Esophagus muscularis mucosa (tissue), 4 donors: ENCODE data around the gene RAB11FIP4. TPM values are rescaled to one million over a fixed set of nuclear protein-coding genes. Genes with fewer than 3 reads are reported as not detected.

Source experiments
- DNase-seq: peaks from one replicate; pipeline ENCODE4 v3.0.0-alpha.2; 2017; ENCODE audit errors: extremely low spot score
- H3K27ac ChIP-seq, 4 donors: fragments of 200-600 bp; sonication (generic); replicated peaks in 1 of 4; 1 replicate in 3 of 4; 2 replicates in 1 of 4; pipeline ENCODE4 v1.5.1; 2016 to 2019; ENCODE audit warnings: mild to moderate bottlenecking in 1 of 4
- H3K27me3 ChIP-seq, 4 donors: fragments of 200-600 bp; sonication (generic); one replicate each; pipeline versions ENCODE4 v1.5.1 to v1.6.0; 2016 to 2019
- H3K36me3 ChIP-seq, 4 donors: fragments of 200-600 bp; sonication (generic); one replicate each; pipeline ENCODE4 v1.5.1; 2016 to 2019
- H3K4me1 ChIP-seq, 4 donors: fragments of 200-600 bp; sonication (generic); one replicate each; pipeline ENCODE4 v1.5.1; 2016 to 2019
- H3K4me3 ChIP-seq, 4 donors: fragments of 200-600 bp; sonication (generic); 1 replicate in 2 of 4; 2 replicates in 2 of 4; pipeline ENCODE4 v1.5.1; 2016 to 2019; ENCODE audit warnings: mild to moderate bottlenecking in 4 of 4, moderate library complexity in 1 of 4
- H3K9me3 ChIP-seq, 4 donors: fragments of 200-600 bp; sonication (generic); 1 replicate in 3 of 4; 2 replicates in 1 of 4; pipeline ENCODE4 v1.5.1; 2016 to 2019
- CTCF ChIP-seq, 3 experiments: fragments of 200-600 bp in 2 of 3; fragments of 450-650 bp in 1 of 3; sonication (generic) in 2 of 3; IDR thresholded peaks; one replicate each; pipeline ENCODE4 v1.5.1; 2017 to 2019; ENCODE audit warnings: antibody characterized with exemption in 3 of 3, mild to moderate bottlenecking in 2 of 3, moderate library complexity in 1 of 3
- EP300 ChIP-seq: sonication (generic); formaldehyde crosslinking; IDR thresholded peaks from one replicate; pipeline ENCODE4 v1.6.1; 2017; ENCODE audit warnings: antibody characterized with exemption
- POLR2A ChIP-seq: fragments of 450-650 bp; IDR thresholded peaks from one replicate; pipeline ENCODE4 v1.6.1; 2017; ENCODE audit warnings: antibody characterized with exemption, moderate library complexity, mild to moderate bottlenecking, low read depth
- POLR2AphosphoS5 ChIP-seq, 2 donors: sonication (generic); formaldehyde crosslinking; IDR thresholded peaks; one replicate each; pipeline ENCODE4 v1.6.1; 2017; ENCODE audit warnings: antibody characterized with exemption in 2 of 2
- whole genome bisulfite sequencing: methylation state at CpG from one replicate; pipeline ENCODE4 v1.1.5; 2018; 5-methylcytosine and 5-hydroxymethylcytosine counted together
- intact Hi-C: fragments of 100-400 bp; cut with DNase I; formaldehyde crosslinking; loops from one replicate; pipeline ENCODE4 v1.15.1; 2023
- total RNA-seq, 4 donors: library from RNA; depleted of rRNA; stranded (reverse); fragments of >200 nt; gene quantifications; one replicate each; pipeline versions ENCODE4 v1.1.0 to v1.2.1, GENCODE V29; 2016

Gene RAB11FIP4
- total RNA-seq, 4 donors from 2014 or later: 0.75 to 2.3 (median 1.7) TPM

- TF ChIP-seq POLR2A (no peak), CTCF (IDR thresholded peaks at IDR 0.05) (no peak), EP300 (no peak), POLR2AphosphoS5 (IDR thresholded peaks at IDR 0.05) (no peak)
Observed at GRCh38 chr17:31398381-31399311, 7.2 kb downstream of the RAB11FIP4 start.

GRCh38 chr17:31400481-31400950, 9.0 kb downstream of the RAB11FIP4 start:
- H3K27me3 ChIP-seq: peaks cover 0 to 39% (median 0%) of the 10 kb centered on the region in 4 donors
- no peak for TF ChIP-seq POLR2A
- no peak for TF ChIP-seq CTCF (IDR thresholded peaks at IDR 0.05)
- TF ChIP-seq POLR2AphosphoS5 (IDR thresholded peaks at IDR 0.05): no peak
- H3K36me3 ChIP-seq: no peaks in the 10 kb centered on the region
- WGBS: 60% methylated on average over 10 of the region's 11 CpGs
- no peak overlapping the region for H3K4me3 ChIP-seq
- intact Hi-C loops: no loop called here
- H3K27ac ChIP-seq: no peak overlapping the region
- DNase-seq: no peak
- H3K9me3 ChIP-seq: no peaks in the 10 kb centered on the region
- H3K4me1 ChIP-seq: no peaks in the 10 kb centered on the region

More at GRCh38 chr17:31398381-31399311, 7.2 kb downstream of the RAB11FIP4 start:
- H3K27me3 ChIP-seq: peaks cover 0 to 56% (median 2%) of the 10 kb centered on the region in 4 donors
- H3K9me3 ChIP-seq: no peaks in the 10 kb centered on the region
- 76% methylated on average over 20 of the region's 21 CpGs for WGBS
- no peak for DNase-seq
- no peak overlapping the region for H3K27ac ChIP-seq
- no peaks in the 10 kb centered on the region for H3K36me3 ChIP-seq
- H3K4me1 ChIP-seq: no peaks in the 10 kb centered on the region
- H3K4me3 ChIP-seq: no peak overlapping the region
- intact Hi-C loops: no loop called here

GRCh38 chr17:31401456-31402254, 10.2 kb downstream of the RAB11FIP4 start:
- H3K27me3 ChIP-seq: peaks cover 0 to 27% (median 0%) of the 10 kb centered on the region in 4 donors
- no peak for DNase-seq
- 91% methylated on average over 11 of the region's 11 CpGs for WGBS
- no peaks in the 10 kb centered on the region for H3K36me3 ChIP-seq
- no peaks in the 10 kb centered on the region for H3K4me1 ChIP-seq
- H3K27ac ChIP-seq: no peak overlapping the region
- H3K4me3 ChIP-seq: no peak overlapping the region
- H3K9me3 ChIP-seq: no peaks in the 10 kb centered on the region
- no peak for TF ChIP-seq CTCF (IDR thresholded peaks at IDR 0.05)
- TF ChIP-seq POLR2AphosphoS5 (IDR thresholded peaks at IDR 0.05): no peak
- no peak for TF ChIP-seq EP300
- no peak for TF ChIP-seq POLR2A
- intact Hi-C loops: no loop called here

- intact Hi-C loops: no loop called here
- H3K9me3 ChIP-seq: no peaks in the 10 kb centered on the region
- H3K27me3 ChIP-seq: peaks cover 0 to 14% (median 0%) of the 10 kb centered on the region in 4 donors
- H3K27ac ChIP-seq: no peak overlapping the region
- 85% methylated on average over 18 of the region's 19 CpGs for WGBS
- no peak for DNase-seq
- no peak overlapping the region for H3K4me3 ChIP-seq
- H3K4me1 ChIP-seq: no peaks in the 10 kb centered on the region
- H3K36me3 ChIP-seq: no peaks in the 10 kb centered on the region
- TF ChIP-seq POLR2AphosphoS5 (IDR thresholded peaks at IDR 0.05) (no peak), CTCF (IDR thresholded peaks at IDR 0.05) (no peak), EP300 (no peak)
Observed at GRCh38 chr17:31404028-31404949, 12.8 kb downstream of the RAB11FIP4 start.
